ENCODE results near the gene CSNK2B. TPM values are rescaled to one million over a fixed set of nuclear protein-coding genes. Genes with fewer than 3 reads are reported as not detected.

CSNK2B gene
- total and polyA plus RNA-seq, 7 experiments from 2014 or later, result 101 to 275 (median 149) TPM

DNA sequence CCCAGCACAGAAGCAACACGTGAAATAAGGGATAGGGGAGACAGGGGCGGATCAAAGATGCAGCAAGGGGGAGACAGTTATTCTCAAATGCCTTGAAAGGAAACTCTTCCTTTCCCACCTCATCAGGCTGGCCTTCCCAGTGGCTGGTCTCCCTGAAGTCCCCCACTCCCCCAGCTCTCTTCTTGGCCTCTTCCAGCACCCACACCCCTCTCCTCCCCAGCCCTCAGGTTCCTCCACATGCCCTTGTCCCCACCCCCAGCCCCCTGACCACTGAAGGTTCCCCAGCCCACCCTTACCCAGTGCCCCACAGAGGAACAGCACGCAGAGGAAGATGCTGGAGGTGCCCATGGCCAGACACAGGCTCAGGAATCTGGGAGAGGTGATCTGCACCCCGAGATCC is 47.6 kb downstream of the CSNK2B start:
- Mint-ChIP-seq H3K27me3 (peaks cover 0 to 17% (median 0%) of the 10 kb centered on the region in 5 donors), H3K4me1 (peaks cover 4 to 34% (median 21%) of the 10 kb centered on the region in 7 donors), H3K4me3 (no peak overlapping the region), H3K27ac (peak overlapping the region in 2 of 9 donors; percentile 2 to 10), H3K36me3 (no peaks in the 10 kb centered on the region), H3K9me3 (peaks cover 0 to 3% (median 0%) of the 10 kb centered on the region in 11 donors)
- Histone ChIP-seq H3K27me3 (ENCODE audit: control insufficient read depth in 2 of 2, insufficient read depth in 2 of 2, low read length in 2 of 2) (no peaks in the 10 kb centered on the region), H3K27ac (ENCODE audit: low read depth, low read length) (no peak overlapping the region), H3K36me3 (ENCODE audit: control insufficient read depth in 2 of 3, insufficient read depth in 3 of 3, low read length in 3 of 3) (no peaks in the 10 kb centered on the region), H3K4me1 (ENCODE audit: control insufficient read depth in 2 of 2, insufficient read depth in 2 of 2, low read length in 2 of 2) (peaks cover 7% of the 10 kb centered on the region in 2 donors), H3K4me3 (ENCODE audit: low read length) (no peak overlapping the region), H3K9me3 (ENCODE audit: control insufficient read depth in 2 of 3, low read length in 3 of 3) (no peaks in the 10 kb centered on the region)
- ATAC-seq, result no peak
- ChIA-PET CTCF (interaction anchor here (0.7 kb wide), 1 partner anchor 75 kb away, joined by 3 read pairs; no protein-coding TSS in a partner anchor), POLR2A (interaction anchor here (1.5 to 1.8 kb wide), 2 partner anchors 10 kb away, joined by 4 to 6 read pairs; partner anchors contain the start of genes ABHD16A and MPIG6B)
- intact Hi-C loops (cut with micrococcal nuclease), result no loop called here
- no peak for DNase-seq

DNA sequence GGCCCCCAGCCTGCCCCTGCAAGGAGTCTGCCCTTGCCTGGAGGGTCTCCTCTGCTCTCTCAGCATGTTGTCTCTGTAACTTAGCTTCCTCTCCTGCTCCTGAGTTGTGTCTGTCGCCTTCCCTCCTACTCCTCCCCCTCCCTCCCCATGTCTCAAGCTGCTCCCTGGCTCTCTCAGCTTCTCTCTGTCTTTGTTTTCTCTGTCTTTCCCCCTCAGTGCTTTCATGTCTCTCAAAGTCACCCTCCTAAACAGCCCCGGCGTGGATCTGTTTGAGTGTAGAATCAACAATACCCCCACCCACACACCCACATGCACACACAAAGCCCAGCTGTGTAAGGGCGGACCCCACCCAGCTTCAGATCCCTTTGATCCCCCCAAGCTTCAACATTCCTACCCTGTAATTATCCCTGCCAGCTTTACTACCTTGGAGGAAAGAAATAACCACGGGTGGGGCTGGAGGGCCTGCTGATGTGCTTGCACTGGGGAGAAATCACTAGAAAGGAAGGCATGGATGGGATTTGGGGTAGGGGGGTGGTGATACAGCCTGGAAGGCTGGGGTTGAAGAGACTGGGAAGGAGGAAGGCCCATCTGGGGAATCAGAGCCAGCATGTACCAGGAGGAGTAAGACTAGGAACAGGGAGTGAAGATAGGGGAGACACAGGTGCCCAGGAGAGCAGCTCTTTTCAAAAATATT is 48.3 kb downstream of the CSNK2B start:
- Histone ChIP-seq H3K9me3 (ENCODE audit: control insufficient read depth in 2 of 3, low read length in 3 of 3) (no peaks in the 10 kb centered on the region), H3K4me3 (ENCODE audit: low read length) (no peak overlapping the region), H3K36me3 (ENCODE audit: control insufficient read depth in 2 of 3, insufficient read depth in 3 of 3, low read length in 3 of 3) (no peaks in the 10 kb centered on the region), H3K4me1 (ENCODE audit: control insufficient read depth in 2 of 2, insufficient read depth in 2 of 2, low read length in 2 of 2) (peaks cover 7% of the 10 kb centered on the region in 2 donors), H3K27ac (ENCODE audit: low read depth, low read length) (no peak overlapping the region), H3K27me3 (ENCODE audit: control insufficient read depth in 2 of 2, insufficient read depth in 2 of 2, low read length in 2 of 2) (no peaks in the 10 kb centered on the region)
- POLR2A ChIA-PET, result interaction anchor here (0.9 to 1.8 kb wide), 5 partner anchors 8 to 24 kb away, joined by 3 to 6 read pairs (median 4); partner anchors contain the start of genes ABHD16A and MPIG6B
- peaks cover 4 to 34% (median 21%) of the 10 kb centered on the region in 7 donors for H3K4me1 Mint-ChIP-seq
- H3K27ac Mint-ChIP-seq, result peak overlapping the region in 6 of 9 donors; percentile 48 to 90 (median 71)
- H3K36me3 Mint-ChIP-seq, result no peaks in the 10 kb centered on the region
- intact Hi-C loops (cut with micrococcal nuclease), result no loop called here
- H3K9me3 Mint-ChIP-seq, result peaks cover 0 to 3% (median 0%) of the 10 kb centered on the region in 11 donors
- peaks cover 0 to 17% (median 0%) of the 10 kb centered on the region in 5 donors for H3K27me3 Mint-ChIP-seq
- H3K4me3 Mint-ChIP-seq, result no peak overlapping the region
- ATAC-seq, result no peak
- CTCF ChIA-PET, result interaction anchor here (0.7 to 1.0 kb wide), 3 partner anchors 8 to 76 kb away, joined by 3 to 4 read pairs (median 3); partner anchors contain the start of gene LY6G6F
- no peak for DNase-seq

DNA sequence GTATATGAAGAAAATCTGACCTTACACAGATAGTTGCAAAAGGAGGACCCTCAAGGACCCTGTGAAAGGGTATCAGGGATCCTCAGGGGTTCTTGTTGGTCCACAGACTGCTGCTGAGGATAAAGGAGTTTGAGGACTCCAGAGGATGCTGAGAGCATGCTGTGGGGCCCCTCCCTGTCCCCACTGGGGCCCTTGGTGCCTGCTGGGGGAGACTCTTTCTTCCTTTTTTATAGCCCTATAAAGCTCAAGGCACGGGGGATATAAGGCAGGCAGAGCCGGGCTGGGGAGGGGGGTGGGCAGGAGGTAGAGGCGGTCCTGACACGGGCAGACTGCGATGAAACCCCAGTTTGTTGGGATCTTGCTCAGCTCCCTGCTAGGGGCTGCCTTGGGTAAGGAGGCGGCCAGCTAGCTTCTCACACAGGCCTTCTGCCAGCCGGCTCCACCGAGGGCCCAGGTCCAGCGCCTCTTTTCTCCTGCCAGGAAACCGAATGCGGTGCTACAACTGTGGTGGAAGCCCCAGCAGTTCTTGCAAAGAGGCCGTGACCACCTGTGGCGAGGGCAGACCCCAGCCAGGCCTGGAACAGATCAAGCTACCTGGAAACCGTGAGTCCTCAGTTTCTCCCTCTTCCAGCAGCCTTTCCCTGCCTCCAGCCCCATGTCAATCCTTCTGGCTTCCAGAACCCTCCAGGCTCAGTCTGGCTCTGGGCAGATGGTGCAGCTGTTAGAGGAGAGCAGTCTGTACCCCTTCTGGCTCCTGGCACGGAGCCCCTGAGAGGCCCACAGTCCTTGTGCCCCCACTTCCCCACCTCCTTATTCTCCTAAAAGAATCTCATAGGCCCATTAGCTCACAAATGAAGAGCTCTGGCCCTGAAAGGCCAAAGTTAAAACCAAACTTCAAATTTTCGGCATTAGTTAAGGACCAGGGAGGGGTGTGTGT is 49.4 kb downstream of the CSNK2B start, which contains the start of gene LY6G6D:
Gene LY6G6D, plus strand, starts transcription at position 327 of the 937 bp plus-strand sequence. Its CDS starts 8 bp downstream, at position 335.
- Mint-ChIP-seq H3K4me3 (no peak within 1 kb of the TSS), H3K27ac (peak within 1 kb of the TSS in 6 of 9 donors; percentile 48 to 90 (median 71)), H3K36me3 (no peaks in the 10 kb centered on the region), H3K9me3 (peaks cover 0 to 3% (median 0%) of the 10 kb centered on the region in 11 donors), H3K27me3 (peaks cover 0 to 21% (median 0%) of the 10 kb centered on the region in 5 donors), H3K4me1 (peaks cover 4 to 34% (median 21%) of the 10 kb centered on the region in 7 donors)
- Histone ChIP-seq H3K36me3 (ENCODE audit: control insufficient read depth in 2 of 3, insufficient read depth in 3 of 3, low read length in 3 of 3) (no peaks in the 10 kb centered on the region), H3K4me3 (ENCODE audit: low read length) (no peak within 1 kb of the TSS), H3K4me1 (ENCODE audit: control insufficient read depth in 2 of 2, insufficient read depth in 2 of 2, low read length in 2 of 2) (peaks cover 7% of the 10 kb centered on the region in 2 donors), H3K9me3 (ENCODE audit: control insufficient read depth in 2 of 3, low read length in 3 of 3) (no peaks in the 10 kb centered on the region), H3K27ac (ENCODE audit: low read depth, low read length) (no peak within 1 kb of the TSS), H3K27me3 (ENCODE audit: control insufficient read depth in 2 of 2, insufficient read depth in 2 of 2, low read length in 2 of 2) (no peaks in the 10 kb centered on the region)
- ATAC-seq (no peak), DNase-seq (no peak)
- POLR2A ChIA-PET, result interaction anchor here (0.6 to 1.8 kb wide), 7 partner anchors 8 to 558 kb away, joined by 3 to 6 read pairs (median 4); partner anchors contain the start of genes ABHD16A and MPIG6B
- intact Hi-C loops (cut with micrococcal nuclease), result no loop called here
- CTCF ChIA-PET, result interaction anchor here (0.6 to 1.0 kb wide), 3 partner anchors 9 to 24 kb away, joined by 3 to 4 read pairs (median 4); partner anchors contain the start of gene LY6G6F

GRCh38 chr6:31717499-31718222 is 51.8 kb downstream of the CSNK2B start:
- Mint-ChIP-seq H3K27ac (peak overlapping the region in 2 of 9 donors; percentile 33 to 84), H3K4me1 (peaks cover 0 to 14% (median under 1%) of the 10 kb centered on the region in 7 donors), H3K4me3 (no peak overlapping the region), H3K9me3 (no peaks in the 10 kb centered on the region), H3K36me3 (no peaks in the 10 kb centered on the region), H3K27me3 (peaks cover 0 to 15% (median 0%) of the 10 kb centered on the region in 5 donors)
- Histone ChIP-seq H3K36me3 (ENCODE audit: control insufficient read depth in 2 of 3, insufficient read depth in 3 of 3, low read length in 3 of 3) (no peaks in the 10 kb centered on the region), H3K27me3 (ENCODE audit: control insufficient read depth in 2 of 2, insufficient read depth in 2 of 2, low read length in 2 of 2) (no peaks in the 10 kb centered on the region), H3K4me3 (ENCODE audit: low read length) (no peak overlapping the region), H3K27ac (ENCODE audit: low read depth, low read length) (no peak overlapping the region), H3K9me3 (ENCODE audit: control insufficient read depth in 2 of 3, low read length in 3 of 3) (no peaks in the 10 kb centered on the region), H3K4me1 (ENCODE audit: control insufficient read depth in 2 of 2, insufficient read depth in 2 of 2, low read length in 2 of 2) (no peaks in the 10 kb centered on the region)
- intact Hi-C loops (cut with micrococcal nuclease), result no loop called here
- ATAC-seq (no peak), DNase-seq (no peak)
- POLR2A ChIA-PET, result no interaction called here
- CTCF ChIA-PET, result no interaction called here

- Mint-ChIP-seq H3K27me3 (peaks cover 0 to 11% (median 0%) of the 10 kb centered on the region in 5 donors), H3K9me3 (no peaks in the 10 kb centered on the region), H3K4me3 (no peak overlapping the region), H3K4me1 (peaks cover under 1 to 12% (median 2%) of the 10 kb centered on the region in 7 donors), H3K27ac (no peak overlapping the region), H3K36me3 (no peaks in the 10 kb centered on the region)
- intact Hi-C loops (cut with micrococcal nuclease), result no loop called here
- H3K4me3 ChIP-seq (ENCODE audit: low read length), result no peak overlapping the region
- no peaks in the 10 kb centered on the region for H3K9me3 ChIP-seq (ENCODE audit: control insufficient read depth in 2 of 3, low read length in 3 of 3)
- no peak overlapping the region for H3K27ac ChIP-seq (ENCODE audit: low read depth, low read length)
- H3K27me3 ChIP-seq (ENCODE audit: control insufficient read depth in 2 of 2, insufficient read depth in 2 of 2, low read length in 2 of 2), result no peaks in the 10 kb centered on the region
- H3K4me1 ChIP-seq (ENCODE audit: control insufficient read depth in 2 of 2, insufficient read depth in 2 of 2, low read length in 2 of 2), result no peaks in the 10 kb centered on the region
- POLR2A ChIA-PET, result no interaction called here
- CTCF ChIA-PET, result no interaction called here
- DNase-seq, result no peak
- ATAC-seq, result no peak
- H3K36me3 ChIP-seq (ENCODE audit: control insufficient read depth in 2 of 3, insufficient read depth in 3 of 3, low read length in 3 of 3), result no peaks in the 10 kb centered on the region
Measured at GRCh38 chr6:31718265-31718664, 52.4 kb downstream of the CSNK2B start.

DNA sequence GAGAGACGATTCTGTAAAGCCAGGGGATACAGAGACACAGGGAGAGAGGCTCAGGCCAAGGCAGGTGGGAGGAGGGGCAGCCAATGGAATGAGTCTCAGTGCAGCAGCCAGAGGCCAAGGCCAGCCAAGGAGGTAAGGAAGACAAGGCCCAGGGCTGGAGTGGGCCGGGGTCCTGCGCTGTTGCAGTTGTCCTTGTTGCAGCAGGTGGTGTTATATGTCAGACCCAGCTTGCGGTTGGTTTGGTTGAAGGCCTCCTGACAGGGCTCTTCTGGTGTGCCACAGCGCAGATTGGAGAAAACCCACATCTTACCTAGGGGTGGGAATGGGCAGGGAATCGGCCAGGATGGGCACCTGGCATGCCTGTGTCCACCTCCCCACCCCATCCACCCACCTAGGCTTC is 53.1 kb downstream of the CSNK2B start:
- Histone ChIP-seq H3K4me3 (ENCODE audit: low read length) (no peak overlapping the region), H3K27me3 (ENCODE audit: control insufficient read depth in 2 of 2, insufficient read depth in 2 of 2, low read length in 2 of 2) (no peaks in the 10 kb centered on the region), H3K4me1 (ENCODE audit: control insufficient read depth in 2 of 2, insufficient read depth in 2 of 2, low read length in 2 of 2) (no peaks in the 10 kb centered on the region), H3K27ac (ENCODE audit: low read depth, low read length) (no peak overlapping the region), H3K36me3 (ENCODE audit: control insufficient read depth in 2 of 3, insufficient read depth in 3 of 3, low read length in 3 of 3) (no peaks in the 10 kb centered on the region), H3K9me3 (ENCODE audit: control insufficient read depth in 2 of 3, low read length in 3 of 3) (no peaks in the 10 kb centered on the region)
- intact Hi-C loops (cut with micrococcal nuclease), result no loop called here
- H3K4me3 Mint-ChIP-seq, result no peak overlapping the region
- H3K36me3 Mint-ChIP-seq, result no peaks in the 10 kb centered on the region
- ChIA-PET POLR2A (no interaction called here), CTCF (no interaction called here)
- peaks cover 0 to 10% (median 0%) of the 10 kb centered on the region in 5 donors for H3K27me3 Mint-ChIP-seq
- no peak for DNase-seq
- H3K27ac Mint-ChIP-seq, result peak overlapping the region in 1 of 9 donors; percentile 78
- H3K9me3 Mint-ChIP-seq, result no peaks in the 10 kb centered on the region
- peaks cover 4 to 14% (median 7%) of the 10 kb centered on the region in 7 donors for H3K4me1 Mint-ChIP-seq
- no peak for ATAC-seq
